GM23338 (cell line): ENCODE results near the gene MRTFA. TPM values are rescaled to one million over a fixed set of nuclear protein-coding genes. Genes with fewer than 3 reads are reported as not detected.

Source experiments
- ATAC-seq: fragments of 200-7000 bp; cut with Tn5 transposase; 3 replicates; pipeline ENCODE4 v1.9.1; 2020
- DNase-seq: peaks from one replicate; pipeline ENCODE4 v3.0.0-alpha.2; 2015; ENCODE audit warnings: low spot score
- H2AFZ ChIP-seq: fragments of 200-600 bp; sonication (generic); 2 replicates; pipeline ENCODE4 v1.8.0; 2016; ENCODE audit warnings: antibody characterized with exemption, mild to moderate bottlenecking, moderate library complexity
- H3F3A ChIP-seq: fragments of 200-600 bp; sonication (generic); replicated peaks from 2 replicates; pipeline ENCODE4 v1.8.0; 2017; ENCODE audit warnings: antibody characterized with exemption, mixed run types, low read depth
- H3K27ac ChIP-seq: fragments of 200-600 bp; sonication (generic); 2 replicates; pipeline ENCODE4 v1.6.1; 2016; ENCODE audit warnings: low read depth
- H3K27me3 ChIP-seq: fragments of 200-600 bp; sonication (generic); 2 replicates; pipeline ENCODE4 v1.8.0; 2016; ENCODE audit warnings: mild to moderate bottlenecking, mixed run types, moderate library complexity; ENCODE audit not compliant: insufficient read depth
- H3K36me3 ChIP-seq: fragments of 200-600 bp; sonication (generic); 2 replicates; pipeline ENCODE4 v1.8.0; 2016; ENCODE audit warnings: mild to moderate bottlenecking; ENCODE audit not compliant: insufficient read depth
- H3K4me1 ChIP-seq: fragments of 200-600 bp; sonication (generic); 2 replicates; pipeline ENCODE4 v1.8.0; 2016; ENCODE audit warnings: mild to moderate bottlenecking, moderate library complexity; ENCODE audit not compliant: insufficient read depth
- H3K4me2 ChIP-seq: fragments of 200-600 bp; sonication (generic); 2 replicates; pipeline ENCODE4 v1.7.1; 2017; ENCODE audit warnings: mixed run types
- H3K4me3 ChIP-seq: fragments of 200-600 bp; sonication (generic); 2 replicates; pipeline ENCODE4 v1.6.1; 2016; ENCODE audit warnings: mixed run types
- H3K79me2 ChIP-seq: fragments of 200-600 bp; sonication (generic); replicated peaks from 2 replicates; pipeline ENCODE4 v1.8.0; 2017; ENCODE audit warnings: mild to moderate bottlenecking; ENCODE audit not compliant: insufficient read depth
- H3K9me2 ChIP-seq: fragments of 200-600 bp; sonication (generic); 2 replicates; pipeline ENCODE4 v1.8.0; 2017; ENCODE audit not compliant: insufficient read depth
- H4K20me1 ChIP-seq: fragments of 200-600 bp; sonication (generic); replicated peaks from 2 replicates; pipeline ENCODE4 v1.8.0; 2017; ENCODE audit warnings: mild to moderate bottlenecking; ENCODE audit not compliant: insufficient read depth
- H3K27ac Mint-ChIP-seq: 2 replicates; pipeline ENCODE4 v1.8.0; 2020; ENCODE audit warnings: inconsistent platforms, mild to moderate bottlenecking, moderate library complexity, mixed read lengths
- H3K27me3 Mint-ChIP-seq: 3 replicates; pipeline ENCODE4 v1.8.0; 2022; ENCODE audit warnings: low read depth, mild to moderate bottlenecking, moderate library complexity, mixed read lengths, inconsistent platforms; ENCODE audit not compliant: insufficient read depth, poor library complexity
- H3K36me3 Mint-ChIP-seq: 3 replicates; pipeline ENCODE4 v1.8.0; 2021; ENCODE audit warnings: low read depth, mild to moderate bottlenecking, inconsistent platforms, moderate library complexity, mixed read lengths
- H3K4me1 Mint-ChIP-seq: 3 replicates; pipeline ENCODE4 v1.8.0; 2020; ENCODE audit warnings: mild to moderate bottlenecking, inconsistent platforms, mixed read lengths
- H3K4me3 Mint-ChIP-seq: 3 replicates; pipeline ENCODE4 v1.8.0; 2021; ENCODE audit warnings: moderate library complexity, mild to moderate bottlenecking, inconsistent platforms, mixed read lengths
- H3K9me3 Mint-ChIP-seq: 3 replicates; pipeline ENCODE4 v1.8.0; 2020; ENCODE audit warnings: moderate library complexity, mild to moderate bottlenecking, inconsistent platforms, mixed read lengths
- CREB1 ChIP-seq: fragments of 250-450 bp; sonication (Bioruptor Pico); IDR thresholded peaks from 2 replicates; pipeline ENCODE4 v1.5.0; 2020; ENCODE audit warnings: low read depth, mild to moderate bottlenecking, moderate library complexity
- EZH2 ChIP-seq: fragments of 200-600 bp; sonication (generic); IDR thresholded peaks from one replicate; pipeline ENCODE4 v1.8.0; 2017; ENCODE audit warnings: antibody characterized with exemption, mild to moderate bottlenecking, low read depth; ENCODE audit not compliant: unreplicated experiment
- EZH2phosphoT487 ChIP-seq: fragments of 200-600 bp; sonication (generic); IDR thresholded peaks from one replicate; pipeline ENCODE4 v1.8.1; 2018; ENCODE audit warnings: antibody characterized with exemption; ENCODE audit not compliant: unreplicated experiment
- JUNB ChIP-seq: IDR thresholded peaks from one replicate; pipeline ENCODE4 v1.6.1; 2016; ENCODE audit warnings: antibody characterized with exemption; ENCODE audit not compliant: unreplicated experiment
- NANOG ChIP-seq: IDR thresholded peaks from 2 replicates; pipeline ENCODE4 v1.6.1; 2016; ENCODE audit warnings: antibody characterized with exemption, borderline replicate concordance
- POLR2AphosphoS5 ChIP-seq: IDR thresholded peaks from 2 replicates; pipeline ENCODE4 v1.6.1; 2016; ENCODE audit warnings: antibody characterized with exemption, low read depth
- ZNF114 ChIP-seq: fragments of 250-450 bp; sonication (Bioruptor Pico); IDR thresholded peaks from 2 replicates; pipeline ENCODE4 v1.5.0; 2020; ENCODE audit warnings: mild to moderate bottlenecking, moderate library complexity
- ZNF331 ChIP-seq: fragments of 250-450 bp; sonication (Bioruptor Pico); IDR thresholded peaks from 2 replicates; pipeline ENCODE4 v1.5.0; 2020; ENCODE audit warnings: low read depth, mild to moderate bottlenecking, moderate library complexity
- polyA plus RNA-seq: library from polyadenylated mRNA; unstranded; fragments of >200 nt; fragmentation: Nextera tagmentation; extraction: Ambion mirVana; gene quantifications from 2 replicates; pipeline ENCODE4 v1.2.1, GENCODE V29; 2016
- total RNA-seq: library from RNA; depleted of rRNA; stranded (reverse); fragments of >200 nt; shearing (Covaris generic); gene quantifications from 2 replicates; pipeline ENCODE4 v1.2.3, GENCODE V29; 2014
- TF ChIP-seq, protein P1 (sequence below): IDR thresholded peaks from one replicate; pipeline ENCODE4 v1.6.1; 2018; ENCODE audit warnings: antibody characterized with exemption; ENCODE audit not compliant: unreplicated experiment
- TF ChIP-seq, protein P2 (sequence below): fragments of 250-450 bp; sonication (Bioruptor Pico); IDR thresholded peaks from 2 replicates; pipeline ENCODE4 v1.5.0; 2020; ENCODE audit warnings: mild to moderate bottlenecking, moderate library complexity

The MRTFA gene
- total and polyA plus RNA-seq, 2 experiments from 2014 or later = 18.1 to 92.4 TPM

DNA sequence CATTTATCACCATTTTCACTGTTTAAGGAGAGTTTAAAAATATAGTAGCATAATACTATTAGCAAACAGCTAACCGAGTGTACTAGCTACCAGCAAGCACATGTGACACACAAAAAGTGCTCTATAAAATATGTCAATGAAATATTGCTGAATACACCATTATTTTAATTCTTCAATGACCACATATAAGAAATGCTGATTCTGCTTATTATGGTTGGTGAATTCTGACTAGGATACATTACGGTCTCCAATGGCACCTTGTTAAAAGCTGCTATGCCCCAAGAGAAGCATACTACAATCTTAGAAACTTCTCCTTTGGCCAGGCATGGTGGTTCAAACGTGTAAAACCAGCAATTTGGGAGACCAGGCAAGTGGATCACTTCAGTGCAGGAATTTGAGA lies 129.8 kb downstream of the MRTFA start:
- Histone ChIP-seq H2AFZ (no peak overlapping the region), H3K4me1 (peaks cover 7% of the 10 kb centered on the region; the same call in 1 of the 2 replicates), H4K20me1 (peaks cover 9% of the 10 kb centered on the region; the same call in 1 of the 2 replicates), H3K4me2 (no peak overlapping the region), H3K27ac (no peak overlapping the region), H3K9me2 (no peaks in the 10 kb centered on the region), H3K27me3 (no peaks in the 10 kb centered on the region), H3F3A (no peaks in the 10 kb centered on the region), H3K4me3 (no peak overlapping the region), H3K79me2 (peaks cover 4% of the 10 kb centered on the region; the same call in 1 of the 2 replicates), H3K36me3 (no peaks in the 10 kb centered on the region)
- no peak for TF ChIP-seq JUNB
- TF ChIP-seq EZH2phosphoT487 = no peak
- no peak for TF ChIP-seq ZNF331 (CRISPR knock-in tag)
- TF ChIP-seq, protein P1, sequence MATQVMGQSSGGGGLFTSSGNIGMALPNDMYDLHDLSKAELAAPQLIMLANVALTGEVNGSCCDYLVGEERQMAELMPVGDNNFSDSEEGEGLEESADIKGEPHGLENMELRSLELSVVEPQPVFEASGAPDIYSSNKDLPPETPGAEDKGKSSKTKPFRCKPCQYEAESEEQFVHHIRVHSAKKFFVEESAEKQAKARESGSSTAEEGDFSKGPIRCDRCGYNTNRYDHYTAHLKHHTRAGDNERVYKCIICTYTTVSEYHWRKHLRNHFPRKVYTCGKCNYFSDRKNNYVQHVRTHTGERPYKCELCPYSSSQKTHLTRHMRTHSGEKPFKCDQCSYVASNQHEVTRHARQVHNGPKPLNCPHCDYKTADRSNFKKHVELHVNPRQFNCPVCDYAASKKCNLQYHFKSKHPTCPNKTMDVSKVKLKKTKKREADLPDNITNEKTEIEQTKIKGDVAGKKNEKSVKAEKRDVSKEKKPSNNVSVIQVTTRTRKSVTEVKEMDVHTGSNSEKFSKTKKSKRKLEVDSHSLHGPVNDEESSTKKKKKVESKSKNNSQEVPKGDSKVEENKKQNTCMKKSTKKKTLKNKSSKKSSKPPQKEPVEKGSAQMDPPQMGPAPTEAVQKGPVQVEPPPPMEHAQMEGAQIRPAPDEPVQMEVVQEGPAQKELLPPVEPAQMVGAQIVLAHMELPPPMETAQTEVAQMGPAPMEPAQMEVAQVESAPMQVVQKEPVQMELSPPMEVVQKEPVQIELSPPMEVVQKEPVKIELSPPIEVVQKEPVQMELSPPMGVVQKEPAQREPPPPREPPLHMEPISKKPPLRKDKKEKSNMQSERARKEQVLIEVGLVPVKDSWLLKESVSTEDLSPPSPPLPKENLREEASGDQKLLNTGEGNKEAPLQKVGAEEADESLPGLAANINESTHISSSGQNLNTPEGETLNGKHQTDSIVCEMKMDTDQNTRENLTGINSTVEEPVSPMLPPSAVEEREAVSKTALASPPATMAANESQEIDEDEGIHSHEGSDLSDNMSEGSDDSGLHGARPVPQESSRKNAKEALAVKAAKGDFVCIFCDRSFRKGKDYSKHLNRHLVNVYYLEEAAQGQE = no peak
- no peak for TF ChIP-seq CREB1 (CRISPR knock-in tag)
- TF ChIP-seq EZH2 = no peak
- TF ChIP-seq NANOG = no peak
- no peak for TF ChIP-seq ZNF114 (CRISPR knock-in tag)
- TF ChIP-seq, protein P2, sequence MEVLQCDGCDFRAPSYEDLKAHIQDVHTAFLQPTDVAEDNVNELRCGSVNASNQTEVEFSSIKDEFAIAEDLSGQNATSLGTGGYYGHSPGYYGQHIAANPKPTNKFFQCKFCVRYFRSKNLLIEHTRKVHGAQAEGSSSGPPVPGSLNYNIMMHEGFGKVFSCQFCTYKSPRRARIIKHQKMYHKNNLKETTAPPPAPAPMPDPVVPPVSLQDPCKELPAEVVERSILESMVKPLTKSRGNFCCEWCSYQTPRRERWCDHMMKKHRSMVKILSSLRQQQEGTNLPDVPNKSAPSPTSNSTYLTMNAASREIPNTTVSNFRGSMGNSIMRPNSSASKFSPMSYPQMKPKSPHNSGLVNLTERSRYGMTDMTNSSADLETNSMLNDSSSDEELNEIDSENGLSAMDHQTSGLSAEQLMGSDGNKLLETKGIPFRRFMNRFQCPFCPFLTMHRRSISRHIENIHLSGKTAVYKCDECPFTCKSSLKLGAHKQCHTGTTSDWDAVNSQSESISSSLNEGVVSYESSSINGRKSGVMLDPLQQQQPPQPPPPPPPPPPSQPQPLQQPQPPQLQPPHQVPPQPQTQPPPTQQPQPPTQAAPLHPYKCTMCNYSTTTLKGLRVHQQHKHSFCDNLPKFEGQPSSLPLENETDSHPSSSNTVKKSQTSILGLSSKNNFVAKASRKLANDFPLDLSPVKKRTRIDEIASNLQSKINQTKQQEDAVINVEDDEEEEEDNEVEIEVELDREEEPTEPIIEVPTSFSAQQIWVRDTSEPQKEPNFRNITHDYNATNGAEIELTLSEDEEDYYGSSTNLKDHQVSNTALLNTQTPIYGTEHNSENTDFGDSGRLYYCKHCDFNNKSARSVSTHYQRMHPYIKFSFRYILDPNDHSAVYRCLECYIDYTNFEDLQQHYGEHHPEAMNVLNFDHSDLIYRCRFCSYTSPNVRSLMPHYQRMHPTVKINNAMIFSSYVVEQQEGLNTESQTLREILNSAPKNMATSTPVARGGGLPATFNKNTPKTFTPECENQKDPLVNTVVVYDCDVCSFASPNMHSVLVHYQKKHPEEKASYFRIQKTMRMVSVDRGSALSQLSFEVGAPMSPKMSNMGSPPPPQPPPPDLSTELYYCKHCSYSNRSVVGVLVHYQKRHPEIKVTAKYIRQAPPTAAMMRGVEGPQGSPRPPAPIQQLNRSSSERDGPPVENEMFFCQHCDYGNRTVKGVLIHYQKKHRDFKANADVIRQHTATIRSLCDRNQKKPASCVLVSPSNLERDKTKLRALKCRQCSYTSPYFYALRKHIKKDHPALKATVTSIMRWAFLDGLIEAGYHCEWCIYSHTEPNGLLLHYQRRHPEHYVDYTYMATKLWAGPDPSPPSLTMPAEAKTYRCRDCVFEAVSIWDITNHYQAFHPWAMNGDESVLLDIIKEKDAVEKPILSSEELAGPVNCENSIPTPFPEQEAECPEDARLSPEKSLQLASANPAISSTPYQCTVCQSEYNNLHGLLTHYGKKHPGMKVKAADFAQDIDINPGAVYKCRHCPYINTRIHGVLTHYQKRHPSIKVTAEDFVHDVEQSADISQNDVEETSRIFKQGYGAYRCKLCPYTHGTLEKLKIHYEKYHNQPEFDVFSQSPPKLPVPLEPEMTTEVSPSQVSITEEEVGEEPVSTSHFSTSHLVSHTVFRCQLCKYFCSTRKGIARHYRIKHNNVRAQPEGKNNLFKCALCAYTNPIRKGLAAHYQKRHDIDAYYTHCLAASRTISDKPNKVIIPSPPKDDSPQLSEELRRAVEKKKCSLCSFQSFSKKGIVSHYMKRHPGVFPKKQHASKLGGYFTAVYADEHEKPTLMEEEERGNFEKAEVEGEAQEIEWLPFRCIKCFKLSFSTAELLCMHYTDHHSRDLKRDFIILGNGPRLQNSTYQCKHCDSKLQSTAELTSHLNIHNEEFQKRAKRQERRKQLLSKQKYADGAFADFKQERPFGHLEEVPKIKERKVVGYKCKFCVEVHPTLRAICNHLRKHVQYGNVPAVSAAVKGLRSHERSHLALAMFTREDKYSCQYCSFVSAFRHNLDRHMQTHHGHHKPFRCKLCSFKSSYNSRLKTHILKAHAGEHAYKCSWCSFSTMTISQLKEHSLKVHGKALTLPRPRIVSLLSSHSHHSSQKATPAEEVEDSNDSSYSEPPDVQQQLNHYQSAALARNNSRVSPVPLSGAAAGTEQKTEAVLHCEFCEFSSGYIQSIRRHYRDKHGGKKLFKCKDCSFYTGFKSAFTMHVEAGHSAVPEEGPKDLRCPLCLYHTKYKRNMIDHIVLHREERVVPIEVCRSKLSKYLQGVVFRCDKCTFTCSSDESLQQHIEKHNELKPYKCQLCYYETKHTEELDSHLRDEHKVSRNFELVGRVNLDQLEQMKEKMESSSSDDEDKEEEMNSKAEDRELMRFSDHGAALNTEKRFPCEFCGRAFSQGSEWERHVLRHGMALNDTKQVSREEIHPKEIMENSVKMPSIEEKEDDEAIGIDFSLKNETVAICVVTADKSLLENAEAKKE (CRISPR knock-in tag) = no peak
- TF ChIP-seq POLR2AphosphoS5 = no peak
- Mint-ChIP-seq H3K9me3 (peaks cover 13% of the 10 kb centered on the region), H3K27ac (no peak overlapping the region), H3K36me3 (peaks cover 13% of the 10 kb centered on the region), H3K4me1 (peaks cover 16% of the 10 kb centered on the region; the same call in 2 of the 3 replicates), H3K27me3 (peaks cover 7% of the 10 kb centered on the region), H3K4me3 (no peak overlapping the region)
- ATAC-seq (no peak), DNase-seq (no peak)
